GM21786 (cell line): Measurements from ENCODE around the gene STAG1.
"Not testable (repeated sequence)": the region's sequence is repeated elsewhere in the genome, so short reads cannot be mapped to it uniquely, and the experiment has no call there.

Source experiments
- ATAC-seq: cut with Tn5 transposase; IDR thresholded peaks from one replicate; pipeline ENCODE4 v1.9.1; 2021; ENCODE audit not compliant: unreplicated experiment

The STAG1 gene

DNA sequence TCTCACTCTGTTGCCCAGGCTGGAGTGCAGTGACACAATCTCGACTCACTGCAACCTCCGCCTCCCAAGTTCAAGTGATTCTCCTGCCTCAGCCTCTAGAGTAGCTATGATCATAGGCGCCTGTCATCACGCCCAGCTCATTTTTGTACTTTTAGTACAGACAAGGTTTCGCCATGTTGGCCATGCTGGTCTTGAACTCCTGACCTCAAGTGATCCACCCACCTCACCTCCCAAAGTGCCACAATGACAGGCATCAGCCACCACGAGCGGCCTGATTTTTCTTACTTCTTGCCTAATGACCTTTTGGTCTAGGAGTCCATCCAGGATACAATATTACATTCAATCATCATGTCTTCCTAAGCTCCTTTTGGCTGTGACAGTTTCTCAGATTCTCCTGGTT lies 146.0 kb downstream of the STAG1 start:
- not testable (repeated sequence) for ATAC-seq

- no peak for ATAC-seq
Measured at GRCh38 chr3:136604961-136605360, 147.2 kb downstream of the STAG1 start.

GRCh38 chr3:136602818-136603217 lies 149.4 kb downstream of the STAG1 start:
- ATAC-seq: no peak

- ATAC-seq: no peak
Measured at GRCh38 chr3:136595913-136596697, 156.1 kb downstream of the STAG1 start.

DNA sequence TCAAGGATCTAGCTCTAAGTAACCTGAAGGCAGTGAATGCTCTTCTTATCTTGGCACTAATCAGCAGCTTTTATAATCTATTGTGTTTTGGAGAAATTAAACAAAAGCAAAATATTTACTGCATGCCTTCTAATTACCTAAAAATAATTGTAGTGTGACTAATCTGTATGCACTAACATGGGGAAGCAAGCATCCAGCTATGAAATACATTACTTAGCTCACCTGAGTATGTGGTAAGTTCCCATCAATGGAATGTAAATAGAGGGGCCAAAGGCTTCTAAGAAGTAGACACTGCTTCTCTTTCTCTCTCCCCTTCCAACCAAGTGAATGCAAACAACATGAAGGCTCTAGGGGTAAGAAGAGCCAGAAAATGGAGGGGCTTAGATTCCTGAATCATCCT lies 165.6 kb downstream of the STAG1 start:
- no peak for ATAC-seq

- no peak for ATAC-seq
Measured at GRCh38 chr3:136584728-136585127, 167.4 kb downstream of the STAG1 start.

DNA sequence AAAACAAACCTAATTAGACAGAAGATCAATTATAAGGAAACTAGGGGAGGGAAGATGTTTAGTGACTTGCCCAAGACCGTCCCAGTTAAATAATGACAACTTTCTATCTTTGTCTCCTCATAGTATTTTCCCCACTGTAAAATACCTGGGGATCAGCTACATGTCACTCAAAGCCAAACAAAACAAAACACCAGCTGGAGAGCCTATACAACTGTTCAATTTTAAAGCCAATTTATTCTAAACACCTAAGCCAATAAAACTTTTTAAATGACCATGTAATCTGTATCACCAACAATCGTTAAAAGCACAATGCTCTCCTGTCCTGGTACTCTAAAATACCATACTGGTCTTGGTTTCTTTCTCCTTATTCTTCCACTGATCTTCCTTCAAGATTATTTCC lies 168.4 kb downstream of the STAG1 start:
- no peak for ATAC-seq

DNA sequence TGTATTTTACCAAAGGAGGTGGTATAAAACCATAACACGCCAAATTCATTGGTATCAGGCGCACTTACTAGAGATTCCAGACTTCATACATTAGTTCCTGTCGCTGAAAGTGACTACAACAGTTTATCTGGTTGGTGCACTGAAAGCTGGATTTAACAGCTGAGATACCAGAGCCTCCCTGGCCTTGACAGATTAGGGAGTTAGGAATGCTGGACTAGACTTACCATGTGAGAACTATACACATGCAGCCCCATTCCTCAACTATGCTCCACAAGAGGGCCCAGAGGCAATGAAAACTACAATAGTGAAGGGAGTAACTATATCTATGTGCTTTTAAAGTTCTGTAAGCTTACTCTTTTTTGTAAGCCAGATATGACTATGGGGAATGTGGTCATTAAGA lies 174.4 kb downstream of the STAG1 start:
- ATAC-seq: no peak

DNA sequence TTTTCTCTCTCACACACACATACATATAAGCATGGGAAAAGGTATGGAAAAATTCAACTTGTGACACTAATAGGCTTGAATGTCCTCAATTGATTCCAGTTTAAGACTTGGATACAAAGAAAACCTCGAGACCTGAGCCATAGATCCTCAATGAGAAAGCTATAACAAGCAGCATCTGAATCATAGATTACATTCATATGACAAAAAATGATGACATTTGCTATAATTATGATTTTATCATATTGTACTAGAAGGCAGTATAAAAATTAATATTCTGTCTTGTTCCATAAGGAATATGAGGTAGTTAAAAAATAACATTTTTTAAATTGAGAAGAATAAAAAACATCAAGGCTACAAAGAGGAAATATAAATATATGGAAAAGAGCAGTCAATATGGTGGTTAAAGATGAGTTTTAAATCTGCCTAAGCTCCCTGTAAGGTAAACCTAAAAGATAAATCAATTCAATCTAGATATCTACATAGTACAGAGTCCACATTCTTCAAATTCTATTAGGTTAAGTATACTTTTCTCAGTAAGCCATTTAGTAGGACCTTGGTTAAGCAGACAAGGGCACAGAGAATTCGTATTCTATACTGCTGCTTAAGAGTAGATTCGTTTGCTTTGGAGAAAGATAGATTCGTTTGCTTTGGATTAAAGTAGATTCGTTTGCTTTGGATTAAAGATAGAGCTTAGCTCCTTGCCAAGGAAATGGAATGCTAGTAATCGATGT lies 175.7 kb downstream of the STAG1 start:
- ATAC-seq: no peak

- ATAC-seq: no peak
Measured at GRCh38 chr3:136567599-136568188, 184.5 kb downstream of the STAG1 start.

DNA sequence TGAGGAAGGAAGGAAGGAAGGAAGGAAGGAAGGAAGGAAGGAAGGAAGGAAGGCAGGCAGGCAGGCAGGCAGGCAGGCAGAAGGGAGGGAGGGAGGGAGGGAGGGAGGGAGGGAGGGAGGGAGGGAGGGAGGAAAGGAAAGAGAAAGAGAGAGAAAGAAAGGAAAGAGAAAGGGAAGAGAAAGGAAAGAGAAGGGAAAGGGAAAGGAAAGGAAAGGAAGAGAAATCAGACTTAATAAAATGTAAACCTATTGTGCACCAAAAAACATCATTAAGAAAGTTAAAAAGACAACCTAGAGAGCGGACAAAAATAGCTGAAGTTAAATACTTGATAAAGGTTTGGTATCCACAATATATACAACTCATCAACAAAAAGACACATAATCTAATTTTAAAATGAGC lies 187.2 kb downstream of the STAG1 start:
- ATAC-seq: not testable (repeated sequence)

- no peak for ATAC-seq
Measured at GRCh38 chr3:136562026-136562425, 190.2 kb downstream of the STAG1 start.

GRCh38 chr3:136559896-136560295 lies 192.3 kb downstream of the STAG1 start:
- ATAC-seq: no peak

DNA sequence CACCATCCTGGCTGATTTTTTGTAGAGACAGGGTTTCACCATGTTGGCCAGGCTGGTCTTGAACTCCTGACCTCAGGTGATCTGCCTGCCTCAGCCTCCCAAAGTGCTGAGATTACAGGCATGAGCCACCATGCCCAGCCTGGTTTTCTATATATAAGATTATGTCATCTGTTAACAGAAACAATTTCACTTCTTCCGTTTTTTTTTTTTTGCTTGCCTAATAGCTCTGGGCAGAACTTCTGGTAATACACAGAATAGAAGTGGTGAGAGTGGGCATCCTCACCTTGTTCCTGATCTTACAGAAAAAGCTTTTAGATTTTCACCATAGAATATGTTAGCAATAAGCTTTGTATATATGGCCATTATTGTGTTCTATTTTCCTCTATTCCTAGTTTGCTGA lies 202.7 kb downstream of the STAG1 start:
- ATAC-seq: not testable (repeated sequence)

- no peak for ATAC-seq
Measured at GRCh38 chr3:136547293-136547692, 204.9 kb downstream of the STAG1 start.

- ATAC-seq: no peak
Measured at GRCh38 chr3:136546720-136547119, 205.5 kb downstream of the STAG1 start.

DNA sequence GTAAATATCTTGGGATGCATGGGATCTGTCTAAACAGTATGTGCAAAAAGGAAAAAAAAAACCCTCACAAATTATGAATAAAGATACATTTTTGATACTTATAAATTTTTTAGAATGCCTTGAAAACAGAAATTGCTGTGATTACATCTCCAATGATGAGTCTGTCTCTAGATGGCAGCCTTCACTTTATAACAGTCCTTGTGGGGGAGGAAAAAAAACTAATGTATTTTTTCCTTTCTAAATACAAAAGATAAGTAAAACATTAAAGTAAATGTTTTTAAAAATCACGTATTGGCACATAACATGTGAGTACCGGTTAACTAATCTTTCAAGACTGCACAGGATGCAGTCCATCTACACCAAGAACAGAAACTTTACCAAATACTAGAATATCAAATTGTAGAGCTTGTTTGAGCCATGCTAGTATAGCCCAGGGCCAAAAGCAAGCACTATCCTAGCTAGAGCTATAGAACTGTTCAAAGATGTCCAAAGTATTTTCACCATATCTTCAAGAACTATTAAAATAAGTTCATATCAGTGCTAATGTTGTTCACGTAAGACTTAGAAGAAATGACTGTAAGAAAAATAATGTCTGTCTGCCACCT lies 206.4 kb downstream of the STAG1 start:
- no peak for ATAC-seq

DNA sequence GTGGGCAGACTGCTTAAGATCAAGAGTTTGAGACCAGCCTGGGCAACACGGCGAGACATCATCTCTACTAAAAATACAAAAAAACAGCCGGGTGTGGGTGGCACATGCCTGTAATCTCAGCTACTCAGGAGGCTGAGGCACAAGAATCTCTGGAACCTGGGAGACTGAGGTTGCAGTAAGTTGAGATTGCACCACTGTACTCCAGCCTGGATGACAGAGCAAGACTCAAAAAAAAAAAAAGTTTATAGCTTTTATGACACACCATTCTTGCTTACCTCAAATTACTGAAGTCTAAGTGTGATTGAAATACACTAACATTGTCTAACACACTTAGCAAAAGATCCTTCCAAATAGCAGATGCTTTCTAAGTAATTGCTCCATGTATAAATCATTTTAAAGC lies 207.6 kb downstream of the STAG1 start:
- no peak for ATAC-seq

GRCh38 chr3:136543385-136543784 lies 208.8 kb downstream of the STAG1 start:
- ATAC-seq: no peak

DNA sequence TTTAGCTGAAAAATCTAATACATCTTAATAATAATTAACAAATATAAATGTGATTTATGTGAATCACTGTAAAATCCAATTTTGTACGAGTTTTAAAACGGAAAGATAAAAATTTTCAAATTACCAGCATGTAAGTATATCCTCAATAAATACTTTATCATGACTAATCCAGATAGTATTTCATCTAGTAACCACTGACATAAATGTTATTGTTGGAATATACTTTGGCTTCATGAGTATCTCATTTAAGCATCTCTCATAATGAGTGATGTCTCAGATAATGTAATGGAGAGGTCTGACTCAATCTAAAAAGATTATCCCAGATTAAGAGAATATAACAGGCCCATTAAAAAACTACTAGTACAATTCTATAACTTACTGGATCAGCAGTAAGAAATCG lies 216.3 kb downstream of the STAG1 start:
- ATAC-seq: no peak

DNA sequence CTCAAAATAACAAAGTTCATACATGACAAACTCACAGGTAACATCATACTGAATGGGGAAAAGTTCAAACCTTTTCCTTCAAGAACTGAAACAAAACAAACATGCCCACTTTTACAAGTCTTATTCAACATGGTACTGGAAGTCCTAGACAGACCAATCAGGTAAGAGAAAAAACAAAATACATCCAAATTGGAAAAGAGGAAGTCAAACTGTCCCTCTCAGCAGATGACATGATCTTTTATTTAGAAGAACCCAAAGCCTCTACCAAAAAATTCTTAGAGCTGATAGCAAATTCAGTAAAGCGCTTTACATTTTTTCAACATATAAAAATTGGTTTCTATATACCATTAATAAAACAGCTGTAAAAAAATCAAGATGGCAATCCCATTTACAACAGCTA lies 219.4 kb downstream of the STAG1 start:
- ATAC-seq: no peak

GRCh38 chr3:136518102-136518501 lies 234.1 kb downstream of the STAG1 start:
- no peak for ATAC-seq
